Middle frontal gyrus (tissue), 1 donor: ENCODE results near the gene MRPL50.

Experiments used
- DNase-seq: peaks from one replicate; pipeline ENCODE4 v3.0.0-alpha.2; 2015; ENCODE audit warnings: low spot score; ENCODE audit errors: extremely low spot score

Gene MRPL50

DNA sequence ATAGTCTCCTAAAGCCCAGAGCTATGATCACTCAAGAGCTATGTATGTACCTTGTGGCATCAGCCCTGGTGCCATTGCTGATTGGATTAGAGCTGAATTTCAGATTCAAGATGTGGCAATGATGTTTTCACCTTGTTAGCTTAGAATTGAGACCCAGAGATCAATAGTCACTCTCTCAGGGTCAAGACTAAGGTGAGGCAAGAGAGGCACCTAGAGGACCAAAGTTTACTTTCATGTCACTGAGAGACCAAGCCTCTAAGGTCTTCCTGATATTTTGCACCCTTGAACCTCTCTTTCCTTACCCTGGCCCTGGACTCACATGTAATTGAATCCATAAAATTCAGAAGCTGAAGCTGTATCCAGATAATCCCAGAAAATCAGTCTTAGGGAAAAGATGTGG lies 56.5 kb downstream of the MRPL50 start:
- DNase-seq, result no peak
